Neural cell (in vitro differentiated cells): ENCODE data around the gene NACA. TPM values are rescaled to one million over a fixed set of nuclear protein-coding genes. Genes with fewer than 3 reads are reported as not detected.
"Not testable (repeated sequence)": the region's sequence is repeated elsewhere in the genome, so short reads cannot be mapped to it uniquely, and the experiment has no call there.

Experiments used
- H2AFZ ChIP-seq: fragments of 200-600, 300-800 bp; sonication (generic), shearing (Covaris generic); 2 replicates; pipeline ENCODE4 v1.6.0; 2014; ENCODE audit warnings: low read depth, mild to moderate bottlenecking, antibody characterized with exemption, low read length, moderate library complexity
- H3F3A ChIP-seq: fragments of 200-600 bp; shearing (Covaris generic); 2 replicates; pipeline ENCODE4 v1.6.1; 2016; ENCODE audit warnings: mild to moderate bottlenecking, moderate library complexity, mixed read lengths, antibody characterized with exemption, low read length; ENCODE audit not compliant: insufficient read depth, poor library complexity, severe bottlenecking
- H3K27ac ChIP-seq: fragments of 200-600, 300-800 bp; sonication (generic), shearing (Covaris generic); 2 replicates; pipeline ENCODE4 v1.5.1; 2014; ENCODE audit warnings: mild to moderate bottlenecking, low read length, moderate library complexity
- H3K27me3 ChIP-seq: fragments of 300-800, 200-600 bp; sonication (generic), shearing (Covaris generic); 2 replicates; pipeline ENCODE4 v1.6.0; 2014; ENCODE audit warnings: mild to moderate bottlenecking, low read depth, low read length, moderate library complexity; ENCODE audit not compliant: insufficient read depth
- H3K36me3 ChIP-seq: fragments of 300-800, 200-600 bp; sonication (generic), shearing (Covaris generic); 2 replicates; pipeline ENCODE4 v1.5.1; 2014; ENCODE audit warnings: mild to moderate bottlenecking, antibody characterized with exemption, low read length, moderate library complexity; ENCODE audit not compliant: insufficient read depth
- H3K4me2 ChIP-seq: fragments of 300-800, 200-600 bp; sonication (generic), shearing (Covaris generic); 2 replicates; pipeline ENCODE4 v1.6.0; 2014; ENCODE audit warnings: mild to moderate bottlenecking, low read length
- H3K4me3 ChIP-seq: fragments of 300-800, 200-600 bp; sonication (generic), shearing (Covaris generic); 2 replicates; pipeline ENCODE4 v1.5.1; 2014; ENCODE audit warnings: mild to moderate bottlenecking, low read length, moderate library complexity
- H3K79me2 ChIP-seq: fragments of 200-600 bp; shearing (Covaris generic); replicated peaks from 2 replicates; pipeline ENCODE4 v1.6.0; 2014; ENCODE audit warnings: mild to moderate bottlenecking, low read length, moderate library complexity; ENCODE audit not compliant: insufficient read depth
- H3K9ac ChIP-seq: fragments of 300-800, 200-600 bp; sonication (generic), shearing (Covaris generic); 2 replicates; pipeline ENCODE4 v1.6.1; 2016; ENCODE audit warnings: mild to moderate bottlenecking, low read length, mixed read lengths
- H3K9me2 ChIP-seq: fragments of 200-600 bp; shearing (Covaris generic); 2 replicates; pipeline ENCODE4 v1.6.1; 2016; ENCODE audit warnings: mild to moderate bottlenecking, low read length, mixed read lengths; ENCODE audit not compliant: insufficient read depth
- H3K9me3 ChIP-seq: fragments of 200-600, 300-800 bp; sonication (generic), shearing (Covaris generic); 2 replicates; pipeline ENCODE4 v1.6.1; 2016; ENCODE audit warnings: mild to moderate bottlenecking, mixed run types, low read length, moderate library complexity, mixed read lengths
- H4K20me1 ChIP-seq: fragments of 200-600 bp; shearing (Covaris generic); 2 replicates; pipeline ENCODE4 v1.6.1; 2016; ENCODE audit warnings: mild to moderate bottlenecking, mixed run types; ENCODE audit not compliant: insufficient read depth
- EP300 ChIP-seq: fragments of 450-650 bp; conservative IDR thresholded peaks from 2 replicates; pipeline ENCODE4 v1.6.1; 2014; ENCODE audit warnings: antibody characterized with exemption, mild to moderate bottlenecking, moderate library complexity; ENCODE audit not compliant: poor library complexity, severe bottlenecking
- EZH2 ChIP-seq: fragments of 200-600, 300-800 bp; shearing (Covaris generic), sonication (generic); IDR thresholded peaks from 2 replicates; pipeline ENCODE4 v1.6.1; 2014; ENCODE audit warnings: antibody characterized with exemption, low read length, borderline replicate concordance, mild to moderate bottlenecking; ENCODE audit not compliant: insufficient read depth, poor library complexity, severe bottlenecking
- MXI1 ChIP-seq: fragments of 450-650 bp; conservative IDR thresholded peaks from 2 replicates; pipeline ENCODE4 v1.6.1; 2014; ENCODE audit warnings: antibody characterized with exemption, mild to moderate bottlenecking; ENCODE audit not compliant: poor library complexity, severe bottlenecking
- POLR2AphosphoS5 ChIP-seq: IDR thresholded peaks from 2 replicates; pipeline ENCODE4 v1.6.1; 2012
- RAD21 ChIP-seq: fragments of 450-650 bp; conservative IDR thresholded peaks from 2 replicates; pipeline ENCODE4 v1.6.1; 2014; ENCODE audit warnings: antibody characterized with exemption, mild to moderate bottlenecking, moderate library complexity
- REST ChIP-seq: IDR thresholded peaks from 2 replicates; pipeline ENCODE4 v1.6.1; 2012; ENCODE audit warnings: borderline replicate concordance
- SMC3 ChIP-seq: fragments of 450-650 bp; conservative IDR thresholded peaks from 2 replicates; pipeline ENCODE4 v1.6.1; 2014; ENCODE audit warnings: antibody characterized with exemption, mild to moderate bottlenecking, moderate library complexity; ENCODE audit not compliant: poor library complexity
- polyA plus RNA-seq: library from polyadenylated mRNA; depleted of rRNA; stranded (reverse); fragments of >200 nt; gene quantifications from 2 replicates; pipeline ENCODE4 v1.2.3, GENCODE V29; 2014

The NACA gene
- polyA plus RNA-seq, 1 donor from 2014 or later = 1,797 TPM

- Histone ChIP-seq H3K36me3 (no peaks in the 10 kb centered on the region), H3K27me3 (no peaks in the 10 kb centered on the region), H3K27ac (no peak overlapping the region), H2AFZ (no peak overlapping the region), H3K9ac (no peak overlapping the region), H3K9me2 (no peaks in the 10 kb centered on the region), H4K20me1 (no peaks in the 10 kb centered on the region), H3K4me3 (no peak overlapping the region), H3K79me2 (no peaks in the 10 kb centered on the region), H3F3A (no peaks in the 10 kb centered on the region), H3K9me3 (no peaks in the 10 kb centered on the region), H3K4me2 (no peak overlapping the region)
- TF ChIP-seq RAD21 = no peak
- TF ChIP-seq EZH2 = no peak
- TF ChIP-seq EP300 = no peak
- no peak for TF ChIP-seq MXI1
Observed at GRCh38 chr12:56759263-56759908, 34.3 kb upstream of the NACA start.

DNA sequence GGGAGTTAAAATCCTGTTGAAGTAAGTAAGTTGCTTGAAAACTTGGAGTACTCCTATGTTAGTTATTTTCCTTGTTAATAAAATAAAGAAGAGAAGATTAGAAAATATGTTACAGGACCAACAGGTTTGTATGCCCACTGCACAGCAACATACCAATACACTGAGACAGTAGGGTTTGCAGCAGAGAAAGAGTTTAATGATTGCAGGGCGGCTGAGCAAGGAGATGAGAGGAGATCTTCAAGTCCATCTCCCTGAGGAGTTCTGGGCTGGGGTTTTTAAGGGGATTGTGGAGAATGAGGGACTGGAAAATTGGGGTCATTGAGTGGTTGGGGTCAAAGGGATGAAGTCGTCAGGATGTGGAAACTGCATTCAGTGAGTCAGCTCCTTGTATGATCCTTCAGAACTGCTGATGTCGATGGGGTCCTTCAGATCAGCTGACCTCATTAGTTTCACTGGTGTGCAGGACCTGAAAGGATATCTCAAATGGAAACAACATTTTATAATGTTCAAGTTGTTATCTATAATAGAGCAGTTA lies 33.7 kb upstream of the NACA start:
- H3K27me3 ChIP-seq = no peaks in the 10 kb centered on the region
- H3K9ac ChIP-seq = no peak overlapping the region
- no peak overlapping the region for H2AFZ ChIP-seq
- no peaks in the 10 kb centered on the region for H3K9me2 ChIP-seq
- TF ChIP-seq SMC3 (no peak), REST (no peak), RAD21 (no peak), POLR2AphosphoS5 (no peak), EZH2 (no peak)
- no peaks in the 10 kb centered on the region for H4K20me1 ChIP-seq
- H3K79me2 ChIP-seq = no peaks in the 10 kb centered on the region
- no peaks in the 10 kb centered on the region for H3K9me3 ChIP-seq
- no peak overlapping the region for H3K4me3 ChIP-seq
- no peaks in the 10 kb centered on the region for H3F3A ChIP-seq
- no peak overlapping the region for H3K4me2 ChIP-seq
- no peak overlapping the region for H3K27ac ChIP-seq
- H3K36me3 ChIP-seq = no peaks in the 10 kb centered on the region

DNA sequence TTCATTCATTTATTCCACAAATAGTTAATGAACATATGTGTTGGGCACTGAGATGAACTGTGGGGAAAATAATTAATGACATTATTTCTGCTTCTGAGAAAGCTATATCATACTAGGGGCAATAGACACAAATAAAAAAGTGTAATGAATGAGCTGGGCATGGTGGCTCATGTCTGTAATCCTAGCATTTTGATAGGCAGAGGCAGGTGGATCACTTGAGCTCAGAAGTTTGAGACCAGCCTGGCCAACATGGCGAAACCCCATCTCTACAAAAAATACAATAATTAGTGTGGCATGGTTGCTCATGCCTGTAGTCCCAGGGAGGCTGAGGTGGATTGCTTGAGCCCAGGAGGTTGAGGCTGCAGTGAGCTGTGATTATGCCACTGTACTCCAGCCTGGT lies 32.9 kb upstream of the NACA start:
- not testable (repeated sequence) for H3K9ac ChIP-seq

More for the DNA sequence above, 32.9 kb upstream of the NACA start:
- H3K4me2 ChIP-seq, H2AFZ ChIP-seq, H3K9me2 ChIP-seq, H4K20me1 ChIP-seq, H3K27ac ChIP-seq, H3K9me3 ChIP-seq, H3K36me3 ChIP-seq, H3K4me3 ChIP-seq, H3F3A ChIP-seq, H3K27me3 ChIP-seq, H3K79me2 ChIP-seq: not testable (repeated sequence)
